ENCODE results near the gene CDIPT.

Gene CDIPT

DNA sequence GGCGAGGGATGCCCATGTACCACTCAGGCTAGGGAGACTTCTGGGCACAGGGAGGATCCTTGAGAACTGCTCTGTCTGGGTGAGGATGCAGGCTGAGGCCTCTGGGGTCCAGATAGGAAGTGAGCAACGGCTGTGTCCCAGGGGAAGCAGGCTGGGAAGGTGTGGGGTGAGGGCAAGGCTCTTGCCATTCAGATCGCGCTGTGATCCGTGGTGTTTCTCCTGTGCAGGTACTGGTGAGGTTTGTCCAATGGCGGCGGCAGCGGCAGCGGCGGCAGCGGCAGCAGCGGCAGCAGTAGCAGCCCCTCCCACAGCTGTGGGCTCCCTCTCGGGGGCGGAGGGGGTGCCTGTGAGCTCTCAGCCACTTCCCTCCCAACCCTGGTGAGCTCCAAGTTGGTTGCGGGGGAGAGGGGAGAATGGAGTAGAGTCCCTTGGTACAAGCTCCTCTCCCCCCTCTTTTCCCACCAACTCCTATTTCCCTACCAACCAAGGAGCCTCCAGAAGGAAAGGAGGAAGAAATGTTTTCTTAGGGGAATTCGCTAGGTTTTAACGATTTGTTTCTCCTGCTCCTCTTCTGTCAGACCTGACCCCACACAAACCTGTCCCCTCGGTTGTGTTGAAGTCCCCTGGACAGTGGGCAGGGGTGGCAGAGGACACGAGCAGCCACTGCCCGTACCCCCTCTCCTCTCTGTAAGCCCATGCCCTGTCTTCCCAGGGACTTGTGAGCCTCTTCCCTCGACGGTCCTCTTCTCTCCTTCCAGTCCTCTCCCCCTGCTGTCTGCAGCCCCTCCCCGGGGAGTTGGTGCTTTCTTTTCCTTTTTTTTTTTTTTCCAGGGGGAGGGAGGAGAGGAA is 53.0 kb downstream of the CDIPT start:
- Histone ChIP-seq H3K9me3 (ENCODE audit: insufficient read depth, low read depth, low read length) (no peaks in the 10 kb centered on the region), H3F3A (ENCODE audit: low read depth) (peaks cover 9% of the 10 kb centered on the region; the same call in 1 of the 2 replicates), H3K79me2 (ENCODE audit: insufficient read depth, low read length) (peaks cover 50% of the 10 kb centered on the region), H3K27me3 (ENCODE audit: insufficient read depth, low read length, poor library complexity, severe bottlenecking) (no peaks in the 10 kb centered on the region), H3K9ac (ENCODE audit: low read depth, low read length, poor library complexity, severe bottlenecking) (peak overlapping the region; percentile 89), H3K4me3 (ENCODE audit: low read length, poor library complexity, severe bottlenecking) (peak overlapping the region; percentile 97), H4K20me1 (ENCODE audit: insufficient read depth, low read length, poor library complexity, severe bottlenecking) (peaks cover 35% of the 10 kb centered on the region), H3K4me2 (ENCODE audit: low read depth, low read length, poor library complexity, severe bottlenecking) (peak overlapping the region; percentile 97), H2AFZ (ENCODE audit: low read length) (no peak overlapping the region), H3K9me2 (replicated peaks; ENCODE audit: low read depth, low read length) (no peaks in the 10 kb centered on the region), H3K4me1 (ENCODE audit: insufficient read depth, low read length, poor library complexity, severe bottlenecking) (peaks cover 43% of the 10 kb centered on the region), H3K36me3 (ENCODE audit: insufficient read depth, low read length) (peaks cover 33% of the 10 kb centered on the region)
- TF ChIP-seq CTCF (conservative IDR thresholded peaks at IDR 0.05; ENCODE audit: low read length) (no peak), EZH2phosphoT487 (IDR thresholded peaks at IDR 0.05; ENCODE audit: borderline replicate concordance) (no peak)

DNA sequence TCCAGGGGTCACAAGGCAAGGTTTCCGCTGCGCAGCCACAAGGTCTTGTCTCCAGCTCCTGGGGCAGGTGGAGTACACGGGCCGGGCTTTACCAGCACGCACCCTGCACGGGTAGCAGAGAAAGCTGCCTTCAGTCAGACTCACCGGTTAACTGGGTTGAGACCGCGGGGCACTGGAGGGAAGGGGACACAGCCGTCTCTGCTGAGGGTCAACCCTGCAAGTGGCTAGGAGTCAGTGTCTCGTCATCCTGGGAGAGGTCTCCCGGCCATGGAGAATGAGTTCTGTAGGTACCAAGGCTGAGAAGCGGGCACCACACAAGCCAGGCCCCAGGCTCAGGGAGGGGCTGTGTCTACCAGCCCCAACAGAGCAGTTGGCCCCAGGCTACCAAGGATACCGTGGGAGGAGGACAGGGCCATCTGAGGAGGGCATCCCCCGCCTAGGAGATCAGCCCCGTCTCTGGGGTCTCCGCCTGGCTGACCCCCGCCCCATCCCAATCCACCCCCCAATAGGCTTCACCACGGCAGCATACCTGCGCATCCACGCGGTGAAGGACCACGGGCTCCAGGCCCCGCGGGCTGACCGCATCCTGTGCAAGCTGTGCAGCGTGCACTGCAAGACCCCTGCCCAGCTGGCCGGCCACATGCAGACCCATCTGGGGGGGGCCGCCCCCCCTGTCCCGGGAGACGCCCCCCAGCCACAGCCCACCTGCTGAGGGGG is 53.8 kb downstream of the CDIPT start:
- peak overlapping the region; percentile 97 for H3K4me3 ChIP-seq (ENCODE audit: low read length, poor library complexity, severe bottlenecking)
- no peaks in the 10 kb centered on the region for H3K27me3 ChIP-seq (ENCODE audit: insufficient read depth, low read length, poor library complexity, severe bottlenecking)
- peaks cover 35% of the 10 kb centered on the region for H3K36me3 ChIP-seq (ENCODE audit: insufficient read depth, low read length)
- peaks cover 35% of the 10 kb centered on the region for H4K20me1 ChIP-seq (ENCODE audit: insufficient read depth, low read length, poor library complexity, severe bottlenecking)
- H3K9me3 ChIP-seq (ENCODE audit: insufficient read depth, low read depth, low read length): no peaks in the 10 kb centered on the region
- H2AFZ ChIP-seq (ENCODE audit: low read length): no peak overlapping the region
- peaks cover 47% of the 10 kb centered on the region for H3K79me2 ChIP-seq (ENCODE audit: insufficient read depth, low read length)
- TF ChIP-seq EZH2phosphoT487 (IDR thresholded peaks at IDR 0.05; ENCODE audit: borderline replicate concordance) (no peak), CTCF (conservative IDR thresholded peaks at IDR 0.05; ENCODE audit: low read length) (no peak)
- H3K9me2 ChIP-seq (replicated peaks; ENCODE audit: low read depth, low read length): no peaks in the 10 kb centered on the region
- H3K9ac ChIP-seq (ENCODE audit: low read depth, low read length, poor library complexity, severe bottlenecking): peak overlapping the region; percentile 89
- peaks cover 42% of the 10 kb centered on the region for H3K4me1 ChIP-seq (ENCODE audit: insufficient read depth, low read length, poor library complexity, severe bottlenecking)
- H3F3A ChIP-seq (ENCODE audit: low read depth): peaks cover 7% of the 10 kb centered on the region
- peak overlapping the region; percentile 97 for H3K4me2 ChIP-seq (ENCODE audit: low read depth, low read length, poor library complexity, severe bottlenecking)
